ENCODE measurements around the gene GPA33. TPM values are rescaled to one million over a fixed set of nuclear protein-coding genes. Genes with fewer than 3 reads are reported as not detected.

The GPA33 gene
- total and polyA plus RNA-seq, 2 experiments from 2014 or later = 1.5 to 5.8 TPM

GRCh38 chr1:167082511-167083027 lies 7.6 kb downstream of the GPA33 start:
- TF ChIP-seq CTCF (IDR thresholded peaks at IDR 0.05; ENCODE audit: poor library complexity) = no peak
- no peak for TF ChIP-seq EZH2 (IDR thresholded peaks at IDR 0.05; ENCODE audit: borderline replicate concordance)
- TF ChIP-seq EZH2phosphoT487 (IDR thresholded peaks at IDR 0.05; ENCODE audit: low read depth, severe bottlenecking, unreplicated experiment) = no peak
- Histone ChIP-seq H3K27ac (peak overlapping the region; percentile 95), H3K4me3 (no peak overlapping the region), H3K9me2 (replicated peaks; ENCODE audit: insufficient read depth) (no peaks in the 10 kb centered on the region), H3K9me3 (ENCODE audit: low read depth) (no peaks in the 10 kb centered on the region), H2AFZ (no peak overlapping the region), H3K4me1 (ENCODE audit: insufficient read depth) (peaks cover 13% of the 10 kb centered on the region), H3K4me2 (peak overlapping the region; percentile 40), H3K27me3 (no peaks in the 10 kb centered on the region), H3K79me2 (no peaks in the 10 kb centered on the region), H4K20me1 (ENCODE audit: insufficient read depth, poor library complexity, severe bottlenecking) (no peaks in the 10 kb centered on the region), H3K36me3 (replicated peaks; ENCODE audit: insufficient read depth, low read depth) (no peaks in the 10 kb centered on the region)
- peak; percentile 89 for DNase-seq (ENCODE audit: low spot score)
- WGBS (ENCODE audit: low lambda C conversion rate, missing lambda C conversion rate) = 53% methylated on average over 11 of the region's 11 CpGs

- H2AFZ ChIP-seq = no peak overlapping the region
- TF ChIP-seq EZH2phosphoT487 (IDR thresholded peaks at IDR 0.05; ENCODE audit: low read depth, severe bottlenecking, unreplicated experiment) (no peak), CTCF (IDR thresholded peaks at IDR 0.05; ENCODE audit: poor library complexity) (no peak), EZH2 (IDR thresholded peaks at IDR 0.05; ENCODE audit: borderline replicate concordance) (no peak)
- no peaks in the 10 kb centered on the region for H4K20me1 ChIP-seq (ENCODE audit: insufficient read depth, poor library complexity, severe bottlenecking)
- H3K27me3 ChIP-seq = no peaks in the 10 kb centered on the region
- H3K36me3 ChIP-seq (replicated peaks; ENCODE audit: insufficient read depth, low read depth) = no peaks in the 10 kb centered on the region
- 93% methylated on average over 8 of the region's 8 CpGs for WGBS (ENCODE audit: low lambda C conversion rate, missing lambda C conversion rate)
- no peak for DNase-seq (ENCODE audit: low spot score)
- peaks cover 13% of the 10 kb centered on the region for H3K4me1 ChIP-seq (ENCODE audit: insufficient read depth)
- no peaks in the 10 kb centered on the region for H3K9me3 ChIP-seq (ENCODE audit: low read depth)
- H3K9me2 ChIP-seq (replicated peaks; ENCODE audit: insufficient read depth) = no peaks in the 10 kb centered on the region
- H3K4me3 ChIP-seq = no peak overlapping the region
- H3K79me2 ChIP-seq = no peaks in the 10 kb centered on the region
- H3K4me2 ChIP-seq = no peak overlapping the region
- peak overlapping the region; percentile 95 for H3K27ac ChIP-seq
Measured at GRCh38 chr1:167081594-167082156, 8.5 kb downstream of the GPA33 start.

GRCh38 chr1:167077868-167078210 lies 12.3 kb downstream of the GPA33 start:
- H3K4me3 ChIP-seq = no peak overlapping the region
- H3K9me2 ChIP-seq (replicated peaks; ENCODE audit: insufficient read depth) = no peaks in the 10 kb centered on the region
- DNase-seq (ENCODE audit: low spot score) = no peak
- H4K20me1 ChIP-seq (ENCODE audit: insufficient read depth, poor library complexity, severe bottlenecking) = no peaks in the 10 kb centered on the region
- H3K9me3 ChIP-seq (ENCODE audit: low read depth) = no peaks in the 10 kb centered on the region
- H2AFZ ChIP-seq = no peak overlapping the region
- no peak overlapping the region for H3K4me2 ChIP-seq
- H3K79me2 ChIP-seq = no peaks in the 10 kb centered on the region
- no peaks in the 10 kb centered on the region for H3K36me3 ChIP-seq (replicated peaks; ENCODE audit: insufficient read depth, low read depth)
- H3K27me3 ChIP-seq = no peaks in the 10 kb centered on the region
- no peak overlapping the region for H3K27ac ChIP-seq
- H3K4me1 ChIP-seq (ENCODE audit: insufficient read depth) = peaks cover 7% of the 10 kb centered on the region
- TF ChIP-seq CTCF (IDR thresholded peaks at IDR 0.05; ENCODE audit: poor library complexity) (no peak), EZH2phosphoT487 (IDR thresholded peaks at IDR 0.05; ENCODE audit: low read depth, severe bottlenecking, unreplicated experiment) (no peak), EZH2 (IDR thresholded peaks at IDR 0.05; ENCODE audit: borderline replicate concordance) (no peak)
